NCI-H460 (cell line): ENCODE measurements around the gene RHD. TPM values are rescaled to one million over a fixed set of nuclear protein-coding genes. Genes with fewer than 3 reads are reported as not detected.
"Not testable (repeated sequence)": the region's sequence is repeated elsewhere in the genome, so short reads cannot be mapped to it uniquely, and the experiment has no call there.

Experiments
- DNase-seq: peaks from one replicate; pipeline ENCODE4 v3.0.0-alpha.2; 2016; ENCODE audit warnings: low read depth; ENCODE audit errors: extremely low read depth
- total RNA-seq: library from RNA; depleted of rRNA; stranded (reverse); fragments of >200 nt; shearing (Covaris generic); gene quantifications from 2 replicates; pipeline ENCODE4 v1.2.3, GENCODE V29; 2014; rRNA removed

RHD gene
- total RNA-seq, 1 experiment from 2014 or later = not detected

DNA sequence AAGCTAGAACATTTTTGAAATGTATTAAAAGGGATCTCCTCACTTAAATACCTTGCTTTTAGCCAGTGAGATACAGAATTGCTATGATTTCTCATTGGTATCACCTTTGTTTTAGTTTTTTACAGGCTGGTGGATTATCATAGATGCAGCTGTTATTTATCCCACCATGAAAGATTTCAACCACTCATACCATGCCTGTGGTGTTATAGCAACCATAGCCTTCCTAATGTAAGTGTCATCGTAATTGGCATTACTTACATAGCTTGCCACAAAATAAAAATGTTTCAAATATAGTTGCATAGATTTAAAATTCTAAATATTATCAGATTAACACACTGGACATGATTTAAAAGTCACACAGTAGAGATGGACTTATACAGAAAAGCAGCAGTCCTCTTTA, 70.5 kb downstream of the RHD start:
- DNase-seq = no peak

DNA sequence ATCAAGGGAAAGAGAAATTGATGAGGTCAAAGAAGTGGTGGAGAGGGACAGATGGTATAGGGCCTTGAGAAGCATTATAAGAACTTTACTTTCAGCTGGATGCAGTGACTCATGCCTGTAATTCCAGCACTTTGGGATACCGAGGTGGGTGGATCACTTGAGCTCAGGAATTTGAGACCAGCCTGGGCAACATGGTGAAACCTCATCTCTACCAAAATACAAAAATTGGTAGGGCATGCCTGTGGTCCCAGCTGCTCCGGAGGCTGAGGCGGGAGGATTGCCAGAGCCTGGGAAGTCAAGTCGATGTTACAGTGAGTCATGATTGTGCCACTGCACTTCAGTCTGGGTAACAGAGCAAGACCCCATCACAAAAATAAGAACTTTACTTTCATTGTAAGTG, 71.6 kb downstream of the RHD start:
- no peak for DNase-seq

DNA sequence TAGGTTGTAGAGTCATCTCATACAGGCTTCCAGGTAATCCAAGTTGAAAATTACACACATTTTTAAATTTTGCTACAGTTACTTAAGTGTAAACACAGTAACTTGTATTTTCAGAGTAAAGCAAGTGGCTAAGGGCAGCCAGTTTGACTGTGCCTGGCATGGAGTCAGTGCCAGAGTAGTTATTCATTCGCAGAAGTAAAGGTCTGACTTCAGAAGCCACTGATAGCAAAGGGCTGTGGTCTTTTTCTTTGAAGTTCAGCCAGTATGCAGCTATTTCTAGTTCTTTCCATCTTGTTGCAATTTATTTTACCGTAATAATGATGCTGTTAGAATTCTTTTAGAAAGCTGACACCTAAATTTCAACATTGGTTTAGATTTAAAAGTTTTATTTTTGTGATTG, 75.2 kb downstream of the RHD start:
- DNase-seq = no peak

- DNase-seq = no peak
Observed at GRCh38 chr1:25349606-25350005, 77.3 kb downstream of the RHD start.

DNA sequence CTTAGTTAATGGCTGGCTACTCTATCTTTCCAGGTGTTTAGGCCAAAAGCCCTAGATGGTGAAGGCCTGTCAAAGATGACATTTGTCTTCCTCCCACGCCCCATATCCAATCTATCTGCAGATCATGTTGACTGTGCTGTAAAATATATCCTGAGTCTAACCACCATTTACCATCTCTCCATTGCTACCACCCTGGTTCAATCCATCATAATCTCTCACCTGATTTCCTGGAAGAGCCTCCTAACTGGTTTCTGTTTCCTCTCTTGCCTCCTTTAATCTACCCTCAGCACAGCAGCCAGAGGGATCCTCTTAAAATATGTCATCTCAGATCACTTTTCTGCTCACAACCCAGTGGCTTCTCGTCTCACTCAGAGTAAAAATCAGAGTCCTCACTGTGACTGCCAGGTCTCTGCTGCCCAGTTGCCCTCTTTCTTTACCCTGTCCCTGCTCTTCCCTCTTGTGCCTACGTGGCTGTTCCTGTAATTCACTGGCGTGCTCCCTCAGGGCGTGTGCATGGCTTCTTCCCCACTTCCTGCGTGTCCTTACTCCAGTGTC, 83.6 kb downstream of the RHD start:
- no peak for DNase-seq

DNA sequence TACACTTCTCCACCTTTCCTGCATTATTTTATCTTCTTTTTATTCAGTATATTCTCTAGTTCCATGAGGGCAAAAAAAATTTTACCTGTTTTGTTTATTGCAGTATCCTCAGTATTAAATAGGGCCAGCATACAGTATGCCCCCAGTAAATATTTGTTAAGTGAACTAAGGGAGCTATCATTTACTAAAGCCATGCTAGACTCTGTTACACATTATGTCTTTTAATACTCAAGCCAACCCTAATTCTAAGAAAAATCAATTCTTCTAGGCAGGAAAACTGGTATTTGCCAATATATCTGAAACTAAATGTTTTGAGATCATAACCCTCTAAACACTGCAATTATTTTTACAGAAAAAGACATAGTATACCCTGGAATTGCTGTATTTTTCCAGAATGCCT, 84.1 kb downstream of the RHD start:
- no peak for DNase-seq

GRCh38 chr1:25356848-25357247, 84.5 kb downstream of the RHD start:
- DNase-seq = no peak

GRCh38 chr1:25360596-25361581, 88.6 kb downstream of the RHD start:
- no peak for DNase-seq

DNA sequence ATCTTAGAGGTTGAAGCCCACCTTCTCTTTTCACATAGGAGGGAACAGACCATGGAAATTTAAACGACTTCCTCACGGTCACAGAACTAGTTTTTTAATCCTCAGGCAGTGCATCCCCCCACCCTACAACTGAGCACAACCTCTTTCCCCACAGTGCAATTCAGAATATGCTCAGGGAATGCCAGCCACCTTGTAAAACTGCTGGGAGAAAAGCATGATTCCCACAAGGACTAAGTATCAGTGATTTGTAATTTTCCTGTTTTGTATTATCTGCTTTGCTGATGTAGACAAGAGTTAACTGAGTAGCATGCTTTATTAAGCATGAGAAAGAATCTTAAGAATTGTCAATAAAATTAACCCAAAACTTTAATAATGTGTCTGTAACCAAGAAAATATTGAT, 89.6 kb downstream of the RHD start:
- DNase-seq = no peak

DNA sequence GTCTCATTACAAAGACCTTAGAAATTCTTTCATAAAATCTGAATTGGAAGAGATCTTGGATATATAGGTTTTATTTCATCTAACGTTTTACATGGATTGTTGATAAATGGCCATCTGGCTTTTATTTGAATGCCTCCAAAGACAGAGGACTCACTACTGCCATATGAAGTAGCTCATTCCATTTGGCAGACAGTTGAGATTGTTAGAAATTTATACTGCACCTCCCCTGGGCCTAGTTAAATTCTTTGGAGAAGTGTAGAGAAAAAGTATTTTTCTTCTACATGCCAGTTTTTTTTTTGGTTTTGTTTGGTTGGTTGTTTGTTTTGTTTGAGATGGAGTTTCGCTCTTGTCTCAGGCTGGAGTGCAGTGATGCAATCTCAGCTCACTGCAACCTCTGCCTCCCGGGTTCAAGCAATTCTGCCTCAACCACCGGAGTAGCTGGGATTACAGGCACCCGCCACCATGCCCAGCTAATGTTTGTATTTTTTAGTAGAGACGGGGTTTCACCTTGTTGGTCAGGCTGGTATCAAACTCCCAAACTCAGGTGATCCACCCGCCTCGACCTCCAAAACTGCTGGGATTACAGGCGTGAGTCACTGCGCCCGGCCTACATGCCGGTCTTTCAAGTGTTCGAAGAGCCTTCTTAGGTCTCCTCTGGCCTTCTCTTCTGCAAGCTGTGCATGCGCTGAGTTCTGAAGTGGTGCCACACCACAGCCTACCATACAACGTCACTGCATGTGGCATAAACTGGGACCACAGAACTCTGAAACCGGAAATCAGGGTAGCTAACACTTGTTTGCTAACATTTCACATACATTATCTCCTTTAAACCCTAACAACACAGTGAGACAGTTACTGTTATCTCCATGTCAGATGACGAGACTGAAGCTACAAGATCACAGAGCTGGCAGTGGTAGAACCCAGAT, 90.6 kb downstream of the RHD start:
- DNase-seq = not testable (repeated sequence)

- no peak for DNase-seq
Observed at GRCh38 chr1:25369241-25369640, 96.9 kb downstream of the RHD start.

- DNase-seq = not testable (repeated sequence)
Observed at GRCh38 chr1:25369691-25370271, 97.5 kb downstream of the RHD start.

GRCh38 chr1:25371757-25372156, 99.4 kb downstream of the RHD start:
- not testable (repeated sequence) for DNase-seq

- DNase-seq = not testable (repeated sequence)
Observed at GRCh38 chr1:25378367-25378766, 106.1 kb downstream of the RHD start.

Other genes starting within 250 kb of the RHD start
- 60.7 and 61.9 TPM in 2 replicates for gene SYF2, start 40.0 kb upstream of the RHD start, total RNA-seq
- gene RSRP1, start 25.1 kb upstream of the RHD start, total RNA-seq = 43.9 and 56.8 TPM in 2 replicates
- 78.4 and 92.5 TPM in 2 replicates for gene TMEM50A, start 65.8 kb downstream of the RHD start, total RNA-seq
- gene RHCE, start 148.3 kb downstream of the RHD start, total RNA-seq = not detected in 2 replicates
- 6.8 and 8.5 TPM in 2 replicates for gene MACO1, start 158.4 kb downstream of the RHD start, total RNA-seq